Panc1 (cell line): ENCODE results near the gene MIR17HG.

Source experiments
- CTCF ChIP-seq: fragments of 450-650 bp; IDR thresholded peaks from 2 replicates; pipeline ENCODE4 v1.5.1; 2017; ENCODE audit warnings: mild to moderate bottlenecking
- POLR2AphosphoS5 ChIP-seq: IDR thresholded peaks from 2 replicates; pipeline ENCODE4 v1.6.1; 2012; ENCODE audit warnings: mild to moderate bottlenecking, low read depth, low read length, moderate library complexity
- REST ChIP-seq, 2 experiments: IDR thresholded peaks; 2 replicates each; pipeline ENCODE4 v1.6.1; 2011 to 2012; ENCODE audit warnings: low read depth in 2 of 2, control low read depth in 1 of 2, low read length in 1 of 2, mild to moderate bottlenecking in 1 of 2, moderate library complexity in 1 of 2; ENCODE audit not compliant: insufficient read depth in 1 of 2
- SIN3A ChIP-seq: IDR thresholded peaks from 2 replicates; pipeline ENCODE4 v1.6.1; 2012; ENCODE audit warnings: low read depth, mild to moderate bottlenecking, low read length, moderate library complexity, borderline replicate concordance; ENCODE audit not compliant: insufficient read depth
- TCF7L2 ChIP-seq: IDR thresholded peaks from 2 replicates; pipeline ENCODE4 v1.6.1; 2011; ENCODE audit warnings: mild to moderate bottlenecking, low read depth, low read length, inconsistent platforms

- TF ChIP-seq CTCF (no peak), SIN3A (no peak), POLR2AphosphoS5 (no peak), REST (IDR thresholded peaks at IDR 0.05; ENCODE audit: insufficient read depth in 1 of 2, low read depth in 2 of 2, low read length in 1 of 2) (no peak), TCF7L2 (no peak)
Observed at GRCh38 chr13:91307887-91308286, 39.6 kb upstream of the MIR17HG start.
